Lower leg skin (tissue), 3 donors: Measurements from ENCODE around the gene BPIFB3.

Experiments used
- CTCF ChIP-seq, 3 donors: fragments of 450-650 bp; IDR thresholded peaks; one replicate each; pipeline ENCODE4 v1.5.1; 2016; ENCODE audit warnings: antibody characterized with exemption in 3 of 3, mild to moderate bottlenecking in 3 of 3, moderate library complexity in 2 of 3
- POLR2A ChIP-seq, 2 donors: fragments of 450-650 bp; IDR thresholded peaks; one replicate each; pipeline ENCODE4 v1.6.1; 2016 to 2017; ENCODE audit warnings: antibody characterized with exemption in 2 of 2, mild to moderate bottlenecking in 1 of 2, moderate library complexity in 1 of 2

GRCh38 chr20:33092361-33092760, 38.7 kb downstream of the BPIFB3 start:
- no peak for TF ChIP-seq CTCF (IDR thresholded peaks at IDR 0.05)
- TF ChIP-seq POLR2A (IDR thresholded peaks at IDR 0.05), result no peak
